Mucosa of rectum (tissue), 2 donors: ENCODE results near the gene S100A6.

Experiments
- H3K27ac ChIP-seq, 2 donors: one replicate each; pipeline ENCODE4 v1.7.0; 2013; ENCODE audit warnings: inconsistent platforms in 2 of 2, low read depth in 2 of 2, low read length in 2 of 2
- H3K27me3 ChIP-seq, 2 donors: one replicate each; pipeline ENCODE4 v1.7.0; 2013; ENCODE audit warnings: low read length in 2 of 2; ENCODE audit not compliant: control insufficient read depth in 2 of 2, insufficient read depth in 2 of 2
- H3K36me3 ChIP-seq, 2 donors: one replicate each; pipeline ENCODE4 v1.7.0; 2013; ENCODE audit warnings: low read length in 2 of 2; ENCODE audit not compliant: control insufficient read depth in 2 of 2, insufficient read depth in 2 of 2
- H3K4me1 ChIP-seq, 2 donors: one replicate each; pipeline ENCODE4 v1.7.0; 2013; ENCODE audit warnings: low read length in 2 of 2, mild to moderate bottlenecking in 1 of 2; ENCODE audit not compliant: control insufficient read depth in 2 of 2, insufficient read depth in 2 of 2
- H3K4me3 ChIP-seq, 2 donors: one replicate each; pipeline ENCODE4 v1.7.0; 2013; ENCODE audit warnings: low read length in 2 of 2
- H3K9ac ChIP-seq, 2 donors: one replicate each; pipeline ENCODE4 v1.7.0; 2013; ENCODE audit warnings: low read length in 2 of 2, low read depth in 1 of 2, mild to moderate bottlenecking in 1 of 2
- H3K9me3 ChIP-seq, 2 donors: one replicate each; pipeline ENCODE4 v1.7.0; 2013; ENCODE audit warnings: low read length in 2 of 2; ENCODE audit not compliant: control insufficient read depth in 2 of 2
- donor health status: healthy.
- donor health status: Normal muscosa, but diverticular disease.

The S100A6 gene

DNA sequence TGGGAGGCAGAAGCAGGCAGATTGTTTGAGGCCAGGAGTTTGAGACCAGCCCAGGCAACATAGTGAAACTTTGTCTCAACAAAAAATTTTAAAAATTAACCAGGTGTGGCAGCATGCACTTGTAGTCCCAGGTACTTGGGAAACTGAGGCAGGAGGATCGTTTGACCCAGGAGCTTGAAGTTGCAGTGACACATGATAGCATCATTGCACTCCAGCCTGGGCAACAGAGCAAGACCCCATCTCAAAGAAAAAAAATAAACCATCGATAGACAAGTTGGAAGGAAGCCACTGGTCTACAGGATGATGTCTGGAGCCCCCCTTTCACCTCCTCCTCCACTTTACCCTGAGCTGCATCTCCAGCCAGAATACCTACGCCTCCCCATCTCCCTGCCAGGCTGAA, 16.5 kb downstream of the S100A6 start:
- no peaks in the 10 kb centered on the region for H3K9me3 ChIP-seq
- no peak overlapping the region for H3K9ac ChIP-seq
- no peaks in the 10 kb centered on the region for H3K27me3 ChIP-seq
- no peak overlapping the region for H3K4me3 ChIP-seq
- no peak overlapping the region for H3K27ac ChIP-seq
- no peaks in the 10 kb centered on the region for H3K36me3 ChIP-seq
- peaks cover 19 to 28% of the 10 kb centered on the region in 2 donors for H3K4me1 ChIP-seq

DNA sequence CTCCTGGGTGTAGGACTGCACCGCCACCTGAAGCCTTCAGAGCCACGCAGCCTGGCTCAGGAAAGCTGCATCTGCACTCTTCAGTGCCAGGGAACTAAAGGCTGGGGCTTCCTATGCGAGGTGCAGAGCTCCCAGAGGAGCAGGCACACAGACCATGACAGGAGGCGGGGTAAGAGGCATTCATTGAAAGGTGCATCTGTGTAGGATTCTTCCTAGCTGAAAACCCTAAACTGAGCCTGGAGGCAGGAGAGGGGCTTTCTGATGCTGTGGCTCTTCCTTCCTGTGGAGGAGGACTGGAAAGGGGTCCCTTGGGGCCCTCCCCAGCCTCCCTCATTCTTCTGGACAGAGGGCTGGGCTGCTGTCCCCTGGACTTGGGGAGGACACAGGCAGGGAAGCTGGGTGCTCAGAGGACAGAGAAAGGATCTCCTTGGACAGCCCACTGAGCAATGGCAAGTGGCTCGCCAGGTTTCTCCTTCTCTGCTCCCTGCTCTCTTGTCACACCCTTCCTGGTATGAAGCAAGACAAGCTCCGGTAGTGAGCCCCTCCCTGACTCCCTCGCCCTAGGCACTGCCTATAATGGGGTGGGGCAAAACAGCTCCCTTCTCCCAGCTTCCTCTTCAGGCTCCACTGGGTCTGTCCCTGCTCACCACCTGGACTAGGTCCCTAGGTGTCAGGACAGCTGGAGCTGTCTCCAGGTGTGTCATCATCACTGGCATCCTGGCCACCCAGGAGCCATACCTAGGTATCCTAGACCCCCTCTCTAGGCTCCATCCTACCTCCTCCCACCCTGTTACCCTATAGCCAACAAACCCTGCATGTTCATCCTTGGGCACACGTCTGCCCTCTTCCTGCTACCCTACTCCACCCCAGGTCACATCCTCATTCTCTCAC, 20.0 kb downstream of the S100A6 start:
- H3K9ac ChIP-seq: peak overlapping the region; percentile 61 to 66
- peak overlapping the region in 1 of 2 donors; percentile 23 for H3K4me3 ChIP-seq
- peak overlapping the region; percentile 95 to 97 for H3K27ac ChIP-seq
- no peaks in the 10 kb centered on the region for H3K27me3 ChIP-seq
- H3K4me1 ChIP-seq: peaks cover 17 to 33% of the 10 kb centered on the region in 2 donors
- H3K36me3 ChIP-seq: no peaks in the 10 kb centered on the region
- H3K9me3 ChIP-seq: no peaks in the 10 kb centered on the region

DNA sequence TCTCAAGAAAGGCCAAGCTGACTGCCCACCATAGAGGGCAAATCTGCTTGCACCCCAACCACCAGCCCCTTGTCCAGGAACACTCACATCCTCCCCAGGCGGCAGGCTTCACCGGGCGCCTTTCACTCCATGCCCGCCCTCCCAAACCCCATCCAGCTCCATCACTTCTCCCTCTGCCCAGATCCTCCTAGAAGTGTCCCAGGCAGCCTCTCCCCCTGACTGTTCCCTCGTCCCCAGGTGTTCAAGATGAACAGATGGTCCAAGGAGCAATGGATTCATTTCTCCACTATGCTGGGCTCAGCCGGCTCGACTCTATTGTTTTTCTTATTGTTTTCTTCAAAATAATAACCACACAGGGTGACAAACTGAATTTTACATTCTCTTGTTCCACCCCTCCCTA, 22.1 kb downstream of the S100A6 start:
- no peak overlapping the region for H3K27ac ChIP-seq
- H3K4me1 ChIP-seq: peaks cover 15 to 31% of the 10 kb centered on the region in 2 donors
- H3K9ac ChIP-seq: no peak overlapping the region
- no peaks in the 10 kb centered on the region for H3K27me3 ChIP-seq
- H3K36me3 ChIP-seq: no peaks in the 10 kb centered on the region
- no peaks in the 10 kb centered on the region for H3K9me3 ChIP-seq
- no peak overlapping the region for H3K4me3 ChIP-seq

DNA sequence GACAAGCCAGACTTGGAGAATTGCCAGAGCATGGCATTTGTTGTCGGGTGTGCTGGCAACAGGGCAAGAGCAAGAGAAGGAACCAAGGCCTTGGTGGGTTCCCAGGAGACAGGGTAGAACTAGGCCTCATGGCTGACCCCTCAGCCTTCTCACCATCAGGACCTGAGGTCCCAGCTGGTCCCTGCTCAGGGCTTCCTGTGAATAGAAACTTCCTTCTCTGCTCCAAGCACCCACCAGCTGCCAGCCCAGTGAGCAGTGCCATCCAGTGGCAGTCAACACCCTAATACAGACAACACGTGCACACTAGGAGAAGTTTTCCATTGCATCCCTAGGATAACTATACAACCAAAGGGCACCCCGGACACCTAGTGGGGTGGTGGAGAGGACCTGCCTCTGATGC, 22.8 kb downstream of the S100A6 start:
- Histone ChIP-seq H3K9ac (no peak overlapping the region), H3K27ac (peak overlapping the region in 1 of 2 donors; percentile 9), H3K4me3 (no peak overlapping the region), H3K36me3 (no peaks in the 10 kb centered on the region), H3K27me3 (no peaks in the 10 kb centered on the region), H3K9me3 (no peaks in the 10 kb centered on the region), H3K4me1 (peaks cover 15 to 31% of the 10 kb centered on the region in 2 donors)

DNA sequence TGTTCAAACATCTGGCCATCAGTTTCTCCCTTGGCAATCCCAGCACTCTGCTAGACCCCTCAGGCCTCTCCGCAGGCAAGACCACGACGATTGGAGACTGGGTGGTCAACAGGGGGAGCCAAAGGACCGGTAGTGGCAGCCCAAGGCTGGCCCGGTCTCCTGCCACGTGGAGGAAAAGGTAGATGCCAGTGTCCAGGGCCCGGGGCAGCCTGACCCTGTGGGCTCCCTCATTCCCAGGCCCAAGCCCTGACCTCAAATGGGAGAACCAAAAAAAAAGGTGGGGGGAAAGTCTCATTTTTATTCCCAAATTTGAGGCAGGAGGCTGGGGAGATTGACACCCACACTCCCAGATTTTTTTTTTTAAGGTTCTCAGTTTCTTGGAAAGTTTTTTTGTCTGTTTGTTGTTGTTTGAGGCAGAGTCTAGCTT, 24.8 kb downstream of the S100A6 start:
- Histone ChIP-seq H3K27ac (no peak overlapping the region), H3K36me3 (no peaks in the 10 kb centered on the region), H3K4me1 (peaks cover 8 to 29% of the 10 kb centered on the region in 2 donors), H3K9ac (peak overlapping the region; percentile 20 to 47), H3K9me3 (no peaks in the 10 kb centered on the region), H3K4me3 (no peak overlapping the region), H3K27me3 (no peaks in the 10 kb centered on the region)

DNA sequence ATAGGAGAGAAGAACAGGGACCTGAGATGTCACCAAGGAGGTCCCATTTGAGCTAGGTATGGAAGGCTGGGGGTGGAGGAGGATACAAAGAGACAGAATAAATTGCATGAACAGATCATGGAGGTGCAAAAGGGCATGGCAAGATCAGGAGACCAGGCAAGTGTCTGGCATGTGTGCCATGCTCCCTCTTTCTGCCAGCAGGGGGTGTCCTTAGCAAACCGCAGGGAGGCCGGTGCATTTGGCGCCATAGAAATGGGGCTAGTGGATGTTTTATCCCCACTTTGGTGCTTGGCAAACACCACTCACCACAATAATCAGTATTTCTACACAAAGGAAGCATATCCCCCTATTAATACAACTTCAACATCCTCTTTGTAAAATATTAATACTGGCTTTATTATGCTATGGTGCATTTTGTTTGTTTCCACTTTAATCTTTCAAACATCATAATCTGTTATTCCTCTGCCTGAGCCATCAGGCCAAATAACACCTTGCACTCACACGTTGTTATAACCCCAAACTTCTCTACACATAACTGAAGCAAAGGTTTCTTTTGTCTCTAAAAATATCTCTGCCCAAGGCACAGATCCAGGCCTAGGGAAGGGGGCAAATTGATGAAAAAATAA, 25.9 kb downstream of the S100A6 start:
- Histone ChIP-seq H3K9me3 (no peaks in the 10 kb centered on the region), H3K4me1 (peaks cover 0 to 18% of the 10 kb centered on the region in 2 donors), H3K9ac (no peak overlapping the region), H3K27me3 (no peaks in the 10 kb centered on the region), H3K36me3 (no peaks in the 10 kb centered on the region), H3K4me3 (no peak overlapping the region), H3K27ac (no peak overlapping the region)

DNA sequence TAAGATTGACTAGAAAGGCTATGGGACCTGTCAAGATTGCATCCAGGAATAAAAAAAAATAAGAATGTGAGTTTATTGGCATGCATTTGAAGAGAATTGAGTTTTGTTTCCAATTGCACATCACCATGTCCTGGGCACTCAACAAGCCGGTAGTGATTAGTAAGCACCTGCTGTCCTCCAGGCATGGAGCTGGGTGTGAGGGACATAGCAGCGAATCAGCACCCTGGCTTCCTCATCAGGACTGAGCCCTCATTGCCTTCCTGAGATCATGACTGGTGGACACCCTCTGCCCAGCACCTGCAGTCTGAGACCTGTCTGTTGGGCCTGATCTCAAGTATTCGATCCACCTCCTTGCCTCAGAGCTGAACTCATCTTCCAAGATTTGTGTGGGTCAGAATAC, 26.8 kb downstream of the S100A6 start:
- H3K9ac ChIP-seq: no peak overlapping the region
- no peaks in the 10 kb centered on the region for H3K36me3 ChIP-seq
- no peak overlapping the region for H3K27ac ChIP-seq
- H3K27me3 ChIP-seq: no peaks in the 10 kb centered on the region
- H3K9me3 ChIP-seq: no peaks in the 10 kb centered on the region
- no peak overlapping the region for H3K4me3 ChIP-seq
- H3K4me1 ChIP-seq: peaks cover 0 to 14% of the 10 kb centered on the region in 2 donors

DNA sequence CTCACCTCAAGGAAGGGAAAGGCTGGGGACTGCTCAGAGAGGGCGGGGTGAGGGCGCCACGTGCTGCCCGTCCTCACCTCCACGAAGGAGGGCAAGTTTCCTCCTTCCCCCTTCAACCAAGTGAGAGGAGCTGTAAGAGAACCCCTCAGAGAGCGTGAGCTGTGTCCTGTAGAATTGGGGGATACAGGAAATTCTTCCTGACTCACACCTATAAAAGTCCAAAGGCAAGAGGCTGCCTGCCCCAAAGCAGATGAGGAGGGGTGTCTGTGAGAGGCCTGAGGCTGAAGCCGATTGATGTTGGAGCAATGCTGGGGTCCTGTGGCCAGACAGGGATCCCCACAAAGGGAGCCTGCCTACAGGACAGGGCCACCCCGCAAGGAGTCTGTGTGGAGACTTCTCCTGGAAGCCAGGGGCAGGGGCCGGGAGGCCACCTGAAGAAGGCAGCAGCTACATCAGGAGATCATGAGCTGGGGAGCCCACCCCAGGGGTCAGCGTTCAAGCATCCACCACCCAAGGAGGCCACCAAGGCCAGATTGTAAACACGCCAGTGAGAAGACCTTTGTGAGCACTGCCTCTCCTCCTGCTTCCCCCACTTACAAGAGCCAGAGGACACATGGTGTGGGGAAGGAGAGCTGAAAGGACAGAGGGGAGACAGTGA, 27.7 kb downstream of the S100A6 start:
- H3K4me3 ChIP-seq: no peak overlapping the region
- no peaks in the 10 kb centered on the region for H3K36me3 ChIP-seq
- peak overlapping the region; percentile 59 to 70 for H3K27ac ChIP-seq
- peaks cover 0 to 11% of the 10 kb centered on the region in 2 donors for H3K4me1 ChIP-seq
- no peaks in the 10 kb centered on the region for H3K9me3 ChIP-seq
- H3K9ac ChIP-seq: no peak overlapping the region
- H3K27me3 ChIP-seq: no peaks in the 10 kb centered on the region

DNA sequence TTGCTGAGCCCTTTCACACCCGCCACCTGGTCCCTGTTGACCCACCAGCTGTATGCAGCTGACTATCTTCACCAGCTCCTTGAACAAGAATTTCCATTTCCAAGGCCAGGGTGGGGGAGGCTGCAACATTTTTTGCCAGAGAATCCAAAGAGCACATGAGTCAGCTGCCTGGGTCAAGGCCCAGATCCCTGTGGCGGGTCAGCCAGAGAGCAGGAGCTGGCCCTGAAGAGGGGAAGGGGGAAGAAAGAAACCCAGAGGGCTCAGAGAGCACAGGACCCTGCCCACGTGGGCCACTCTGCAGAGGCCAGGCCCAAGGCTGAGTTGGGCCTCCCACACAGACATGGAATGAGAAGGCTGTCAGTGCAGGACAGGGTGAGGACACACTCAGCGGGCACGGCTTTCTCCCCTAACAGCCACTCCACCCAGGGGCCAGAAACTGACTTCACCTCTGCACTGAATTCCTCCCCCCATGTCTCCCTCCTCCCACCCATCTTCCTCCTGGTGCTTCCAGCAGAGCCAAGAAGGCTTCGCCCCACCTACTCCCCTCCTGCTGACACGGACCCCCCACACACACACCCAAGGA, 28.9 kb downstream of the S100A6 start:
- Histone ChIP-seq H3K4me3 (no peak overlapping the region), H3K27me3 (no peaks in the 10 kb centered on the region), H3K4me1 (peaks cover 0 to 5% of the 10 kb centered on the region in 2 donors), H3K36me3 (no peaks in the 10 kb centered on the region), H3K9me3 (no peaks in the 10 kb centered on the region), H3K9ac (no peak overlapping the region), H3K27ac (peak overlapping the region; percentile 59 to 70)
